ENCODE data around the gene NCKAP5.

NCKAP5 gene

GRCh38 chr2:133086176-133086575 lies 482.1 kb downstream of the NCKAP5 start:
- no peak for DNase-seq (ENCODE audit: low read depth, low spot score)

GRCh38 chr2:133085646-133086045 lies 482.6 kb downstream of the NCKAP5 start:
- no peak for DNase-seq (ENCODE audit: low read depth, low spot score)

- no peak for DNase-seq (ENCODE audit: low read depth, low spot score)
These were observed 486.2 kb downstream of the NCKAP5 start for GRCh38 chr2:133082034-133082433.

GRCh38 chr2:133080822-133081221 lies 487.4 kb downstream of the NCKAP5 start:
- no peak for DNase-seq (ENCODE audit: low read depth, low spot score)

GRCh38 chr2:133078667-133079411 lies 489.4 kb downstream of the NCKAP5 start:
- no peak for DNase-seq (ENCODE audit: low read depth, low spot score)

GRCh38 chr2:133077269-133077822 lies 490.9 kb downstream of the NCKAP5 start:
- DNase-seq (ENCODE audit: low read depth, low spot score): no peak

GRCh38 chr2:133072837-133073694 lies 495.2 kb downstream of the NCKAP5 start:
- no peak for DNase-seq (ENCODE audit: low read depth, low spot score)

GRCh38 chr2:133063775-133064174 lies 504.5 kb downstream of the NCKAP5 start:
- peak; percentile 31 for DNase-seq (ENCODE audit: low read depth, low spot score)

GRCh38 chr2:133062931-133063665 lies 505.2 kb downstream of the NCKAP5 start:
- no peak for DNase-seq (ENCODE audit: low read depth, low spot score)

- no peak for DNase-seq (ENCODE audit: low read depth, low spot score)
These were observed 506.2 kb downstream of the NCKAP5 start for GRCh38 chr2:133061874-133062593.

GRCh38 chr2:133054297-133054696 lies 514.0 kb downstream of the NCKAP5 start:
- DNase-seq (ENCODE audit: low read depth, low spot score): peak; percentile 10

GRCh38 chr2:133053541-133053940 lies 514.7 kb downstream of the NCKAP5 start:
- DNase-seq (ENCODE audit: low read depth, low spot score): no peak

- DNase-seq (ENCODE audit: low read depth, low spot score): no peak
These were observed 522.5 kb downstream of the NCKAP5 start for GRCh38 chr2:133045787-133046186.

- DNase-seq (ENCODE audit: low read depth, low spot score): no peak
These were observed 523.7 kb downstream of the NCKAP5 start for GRCh38 chr2:133044556-133044955.

GRCh38 chr2:133040170-133040569 lies 528.1 kb downstream of the NCKAP5 start:
- DNase-seq (ENCODE audit: low read depth, low spot score): no peak

- DNase-seq (ENCODE audit: low read depth, low spot score): no peak
These were observed 528.7 kb downstream of the NCKAP5 start for GRCh38 chr2:133039531-133039930.

- DNase-seq (ENCODE audit: low read depth, low spot score): peak; percentile 39
These were observed 541.6 kb downstream of the NCKAP5 start for GRCh38 chr2:133026536-133027177.

GRCh38 chr2:133025004-133025403 lies 543.3 kb downstream of the NCKAP5 start:
- no peak for DNase-seq (ENCODE audit: low read depth, low spot score)

GRCh38 chr2:133012847-133013734 lies 555.2 kb downstream of the NCKAP5 start:
- DNase-seq (ENCODE audit: low read depth, low spot score): no peak

GRCh38 chr2:133004623-133005022 lies 563.6 kb downstream of the NCKAP5 start:
- peak; percentile 24 for DNase-seq (ENCODE audit: low read depth, low spot score)

All from ELF-1 (cell line).